Heart left ventricle (tissue), 13 donors: ENCODE measurements around the gene RSRP1.
"Not testable (repeated sequence)": the region's sequence is repeated elsewhere in the genome, so short reads cannot be mapped to it uniquely, and the experiment has no call there.

ENCODE experiments used
- CTCF ChIP-seq, 12 donors: fragments of 200-600 bp; sonication (generic) in 4 of 12; IDR thresholded peaks; one replicate each; pipeline versions ENCODE4 v1.5.0 to v1.8.0; 2018 to 2022; ENCODE audit warnings: antibody characterized with exemption in 12 of 12, mild to moderate bottlenecking in 5 of 12
- POLR2A ChIP-seq, 2 donors: fragments of 450-650 bp; IDR thresholded peaks; one replicate each; pipeline ENCODE4 v1.6.1; 2017; ENCODE audit warnings: antibody characterized with exemption in 2 of 2, mild to moderate bottlenecking in 2 of 2, moderate library complexity in 2 of 2
- donor health status: ischemic (EF 13 %, LVEDD 7.1; RV severe dilation, severe dysfunction).
- donor health status: DM: no; HTN: yes; CAD: no.
- donor health status: DM: no; HTN: no; CAD: no.
- donor health status: ischemic (EF 25% LVEDD 6.9; RV normal size, moderate dysfunction).
- donor health status: ischemic (EF 25% LVEDD 5.7; RV mildly dilated, moderate dysfunction).
- donor health status: ischemic (EF 35%, LVEDD 5.7; RV mildly dilated, moderate dysfunction).
- donor health status: nonischemic (EF 11% LVEDD 7.7; RV severe dilation, severe dysfunction).
- donor health status: DM: yes; HTN: yes; CAD: no.
- donor health status: PGD.
- donor health status: ischemic (EF 29% LVEDD 5.4; RV normal size, mild dysfunction).
- donor health status: nonischemic (EF 23%, LVEDD 6.1; RV moderate dilation, normal function).

- TF ChIP-seq POLR2A, CTCF (IDR thresholded peaks at IDR 0.05): not testable (repeated sequence)
Observed at GRCh38 chr1:25236261-25236660, 11.0 kb downstream of the RSRP1 start.
